IMR-90 (cell line): ENCODE data around the gene NUDT1. TPM values are rescaled to one million over a fixed set of nuclear protein-coding genes. Genes with fewer than 3 reads are reported as not detected.

Source experiments
- ATAC-seq: fragments of 200-7000 bp; cut with Tn5 transposase; 2 replicates; pipeline ENCODE4 v1.9.1; 2020; ENCODE audit warnings: low read depth, mild to moderate bottlenecking, moderate library complexity
- BruUV-seq: library from RNA; stranded (reverse); fragments of 400-500 nt; replicated peaks from 2 replicates; lab custom pipeline; 2021; lab: Mats Ljungman, UMichigan
- CTCF ChIA-PET: fragments of 300-600 bp; formaldehyde crosslinking; extraction: SDS; loops from one replicate; lab custom pipeline; 2021; ENCODE audit warnings: antibody characterized with exemption; lab: Yijun Ruan, JAX
- POLR2A ChIA-PET: fragments of 300-600 bp; sonication (Branson Sonifier 250); formaldehyde crosslinking; loops from one replicate; lab custom pipeline; 2022; ENCODE audit warnings: antibody characterized with exemption; ENCODE audit not compliant: unreplicated experiment; lab: Charles Lee
- DNase-seq: peaks from one replicate; pipeline ENCODE4 v3.0.0; 2013
- H2AFZ ChIP-seq: replicated peaks from 2 replicates; pipeline ENCODE3; 2013; ENCODE audit warnings: low read length, mild to moderate bottlenecking; ENCODE audit not compliant: poor library complexity
- H2AK5ac ChIP-seq: 2 replicates; pipeline ENCODE4 v1.6.1; 2013; ENCODE audit warnings: low read depth, low read length, inconsistent platforms
- H2AK9ac ChIP-seq: replicated peaks from 2 replicates; pipeline ENCODE3; 2013; ENCODE audit warnings: mild to moderate bottlenecking, low read depth, low read length, moderate library complexity; ENCODE audit not compliant: poor library complexity
- H2BK120ac ChIP-seq: 2 replicates; pipeline ENCODE4 v1.6.1; 2013; ENCODE audit warnings: low read depth, low read length, inconsistent platforms
- H2BK15ac ChIP-seq: 3 replicates; pipeline ENCODE4 v1.6.1; 2013; ENCODE audit warnings: low read depth, low read length, inconsistent platforms
- H2BK20ac ChIP-seq: 2 replicates; pipeline ENCODE4 v1.6.1; 2013; ENCODE audit warnings: low read depth, mild to moderate bottlenecking, inconsistent platforms, low read length, moderate library complexity
- H2BK5ac ChIP-seq: 2 replicates; pipeline ENCODE4 v1.6.1; 2013; ENCODE audit warnings: mild to moderate bottlenecking, low read depth, low read length, inconsistent platforms; ENCODE audit not compliant: poor library complexity, severe bottlenecking
- H3K14ac ChIP-seq: replicated peaks from 2 replicates; pipeline ENCODE4 v1.6.1; 2013; ENCODE audit warnings: low read depth, low read length, inconsistent platforms
- H3K18ac ChIP-seq: 2 replicates; pipeline ENCODE4 v1.6.1; 2013; ENCODE audit warnings: low read depth, low read length, control low read depth
- H3K23ac ChIP-seq: 2 replicates; pipeline ENCODE4 v1.6.1; 2013; ENCODE audit warnings: low read depth, low read length, inconsistent platforms
- H3K27ac ChIP-seq: 2 replicates; pipeline ENCODE4 v1.5.1; 2013; ENCODE audit warnings: mild to moderate bottlenecking, control low read depth, low read length; ENCODE audit not compliant: insufficient read depth
- H3K27me3 ChIP-seq: 2 replicates; pipeline ENCODE4 v1.6.1; 2013; ENCODE audit warnings: low read length; ENCODE audit not compliant: control insufficient read depth, insufficient read depth
- H3K36me3 ChIP-seq: 2 replicates; pipeline ENCODE4 v1.6.1; 2013; ENCODE audit warnings: low read length, mixed read lengths; ENCODE audit not compliant: control insufficient read depth, insufficient read depth
- H3K4ac ChIP-seq: 2 replicates; pipeline ENCODE4 v1.6.1; 2013; ENCODE audit warnings: low read depth, low read length, inconsistent platforms
- H3K4me1 ChIP-seq: 2 replicates; pipeline ENCODE4 v1.6.1; 2013; ENCODE audit warnings: low read length, mixed read lengths; ENCODE audit not compliant: control insufficient read depth, insufficient read depth
- H3K4me2 ChIP-seq: 2 replicates; pipeline ENCODE4 v1.6.1; 2013; ENCODE audit warnings: low read depth, mild to moderate bottlenecking, control low read depth, low read length, moderate library complexity
- H3K4me3 ChIP-seq: 2 replicates; pipeline ENCODE4 v1.5.1; 2013; ENCODE audit warnings: low read depth, mild to moderate bottlenecking, control low read depth, low read length, moderate library complexity; ENCODE audit not compliant: insufficient read depth
- H3K56ac ChIP-seq: 2 replicates; pipeline ENCODE4 v1.6.1; 2013; ENCODE audit warnings: low read length, inconsistent platforms; ENCODE audit not compliant: insufficient read depth; ENCODE audit errors: extremely low read depth
- H3K79me1 ChIP-seq, 2 experiments: 2 replicates each; pipeline ENCODE4 v1.6.1; 2013; ENCODE audit warnings: low read length in 2 of 2, inconsistent platforms in 1 of 2, low read depth in 1 of 2
- H3K9ac ChIP-seq: 2 replicates; pipeline ENCODE4 v1.6.1; 2013; ENCODE audit warnings: low read depth, low read length, control low read depth
- H3K9me1 ChIP-seq: 2 replicates; pipeline ENCODE4 v1.6.1; 2013; ENCODE audit warnings: low read length, inconsistent platforms; ENCODE audit not compliant: insufficient read depth
- H3K9me3 ChIP-seq: 2 replicates; pipeline ENCODE4 v1.6.1; 2013; ENCODE audit warnings: low read length; ENCODE audit not compliant: control insufficient read depth, insufficient read depth
- H4K20me1 ChIP-seq: 2 replicates; pipeline ENCODE4 v1.6.1; 2013; ENCODE audit warnings: low read length, inconsistent platforms; ENCODE audit not compliant: insufficient read depth
- H4K5ac ChIP-seq: 2 replicates; pipeline ENCODE4 v1.6.1; 2013; ENCODE audit warnings: mild to moderate bottlenecking, low read depth, low read length, control low read depth
- H4K8ac ChIP-seq, 2 experiments: 2 replicates each; pipeline ENCODE4 v1.6.1; 2013; ENCODE audit warnings: low read depth in 2 of 2, low read length in 2 of 2, control low read depth in 1 of 2, inconsistent platforms in 1 of 2
- H4K91ac ChIP-seq: 2 replicates; pipeline ENCODE4 v1.6.1; 2013; ENCODE audit warnings: low read depth, low read length, inconsistent platforms; ENCODE audit not compliant: insufficient read depth
- BHLHE40 ChIP-seq: fragments of 150-350 bp; IDR thresholded peaks from 2 replicates; pipeline ENCODE4 v1.6.1; 2016; ENCODE audit warnings: mild to moderate bottlenecking, low read depth, low read length
- CEBPB ChIP-seq: IDR thresholded peaks from 2 replicates; pipeline ENCODE4 v1.6.1; 2012; ENCODE audit warnings: low read depth, low read length, improper control_type of control experiment
- CHD1 ChIP-seq: IDR thresholded peaks from 2 replicates; pipeline ENCODE4 v1.6.1; 2012; ENCODE audit warnings: low read depth, low read length, improper control_type of control experiment
- CTCF ChIP-seq: conservative IDR thresholded peaks from 2 replicates; pipeline ENCODE4 v1.5.1; 2012; ENCODE audit warnings: mild to moderate bottlenecking, low read depth, low read length, improper control_type of control experiment
- ELK1 ChIP-seq: fragments of 150-350 bp; IDR thresholded peaks from 2 replicates; pipeline ENCODE4 v1.6.1; 2016; ENCODE audit warnings: low read depth, mild to moderate bottlenecking, low read length, moderate library complexity, borderline replicate concordance
- FOS ChIP-seq: fragments of 150-350 bp; IDR thresholded peaks from 2 replicates; pipeline ENCODE4 v1.6.1; 2016; ENCODE audit warnings: low read depth, low read length
- MAFK ChIP-seq: IDR thresholded peaks from 2 replicates; pipeline ENCODE4 v1.6.1; 2012; ENCODE audit warnings: low read depth, low read length, improper control_type of control experiment
- MAZ ChIP-seq: IDR thresholded peaks from 2 replicates; pipeline ENCODE4 v1.6.1; 2012; ENCODE audit warnings: low read depth, mild to moderate bottlenecking, low read length, improper control_type of control experiment, moderate library complexity, borderline replicate concordance
- MXI1 ChIP-seq: IDR thresholded peaks from 2 replicates; pipeline ENCODE4 v1.6.1; 2012; ENCODE audit warnings: low read depth, mild to moderate bottlenecking, low read length, moderate library complexity, borderline replicate concordance
- POLR2A ChIP-seq: IDR thresholded peaks from 2 replicates; pipeline ENCODE4 v1.6.1; 2012; ENCODE audit warnings: mild to moderate bottlenecking, low read depth, low read length
- RAD21 ChIP-seq: IDR thresholded peaks from 2 replicates; pipeline ENCODE4 v1.6.1; 2012; ENCODE audit warnings: low read length, improper control_type of control experiment
- RCOR1 ChIP-seq: IDR thresholded peaks from 2 replicates; pipeline ENCODE4 v1.6.1; 2012; ENCODE audit warnings: mild to moderate bottlenecking, low read length, improper control_type of control experiment; ENCODE audit not compliant: insufficient replicate concordance
- RFX5 ChIP-seq: IDR thresholded peaks from 2 replicates; pipeline ENCODE4 v1.8.0; 2012; ENCODE audit warnings: low read depth, mild to moderate bottlenecking, low read length, moderate library complexity
- SMC3 ChIP-seq: fragments of 150-350 bp; IDR thresholded peaks from 2 replicates; pipeline ENCODE4 v1.6.1; 2016; ENCODE audit warnings: low read depth, mild to moderate bottlenecking, antibody characterized with exemption, low read length, moderate library complexity
- USF2 ChIP-seq: fragments of 150-350 bp; IDR thresholded peaks from 2 replicates; pipeline ENCODE4 v1.6.1; 2017; ENCODE audit warnings: mild to moderate bottlenecking, antibody characterized with exemption, low read length, low read depth
- WGBS, 2 experiments: methylation state at CpG; one replicate each; pipeline versions ENCODE4 v1.1.5 to v1.1.7; 2013; ENCODE audit warnings: missing lambda C conversion rate in 2 of 2; ENCODE audit not compliant: insufficient read length in 1 of 2; ENCODE audit errors: extremely low coverage in 2 of 2; 5-methylcytosine and 5-hydroxymethylcytosine counted together
- dilution Hi-C: fragments of 300-500 bp; cut with HindIII; formaldehyde crosslinking; loops from one replicate; pipeline ENCODE4 v1.14.3; 2018; ENCODE audit warnings: low sequenced_read_pairs; ENCODE audit not compliant: unreplicated experiment
- in situ Hi-C: fragments of 300-500 bp; cut with MboI; formaldehyde crosslinking; loops from 3 replicates; pipeline ENCODE4 v1.14.3; 2019; ENCODE audit warnings: low sequenced_read_pairs, inconsistent platforms, mixed read lengths
- intact Hi-C: fragments of 100-400 bp; cut with micrococcal nuclease; formaldehyde crosslinking; loops from 2 replicates; pipeline ENCODE4 v1.10.0; 2022
- polyA plus RNA-seq, 3 experiments: library from polyadenylated mRNA; depleted of rRNA; stranded (reverse); fragments of >200 nt; gene quantifications; 2 replicates each; pipeline ENCODE4 v1.2.3, GENCODE V29; 2012; ENCODE audit warnings: low replicate concordance in 1 of 3
- total RNA-seq: library from RNA; depleted of rRNA; stranded (reverse); fragments of >200 nt; gene quantifications from 2 replicates; pipeline ENCODE4 v1.2.3, GENCODE V29; 2012

Gene NUDT1
- total and polyA plus RNA-seq, 2 of the 4 experiments (the other 2 are of a cell fraction): 33.4 to 49.1 TPM

GRCh38 chr7:2193575-2194305 lies 48.3 kb upstream of the NUDT1 start:
- H2BK5ac ChIP-seq: no peak overlapping the region
- ATAC-seq: no peak
- no peak overlapping the region for H3K4me3 ChIP-seq
- H2AFZ ChIP-seq: no peak overlapping the region
- no peak overlapping the region for H3K4me2 ChIP-seq
- ChIA-PET POLR2A (no interaction called here), CTCF (no interaction called here)
- H3K9ac ChIP-seq: no peak overlapping the region
- H3K27me3 ChIP-seq: no peaks in the 10 kb centered on the region
- H2BK20ac ChIP-seq: no peak overlapping the region
- H3K56ac ChIP-seq: no peak overlapping the region
- no peak overlapping the region for H3K27ac ChIP-seq
- H2AK9ac ChIP-seq: no peak overlapping the region
- H3K4me1 ChIP-seq: no peaks in the 10 kb centered on the region
- TF ChIP-seq MAFK (no peak), BHLHE40 (no peak), USF2 (no peak), POLR2A (no peak), MAZ (no peak), ELK1 (no peak), CEBPB (no peak), CHD1 (no peak), SMC3 (no peak), RAD21 (no peak), MXI1 (no peak), RCOR1 (no peak), CTCF (no peak), RFX5 (no peak), FOS (no peak)
- WGBS, 2 experiments: 83% methylated on average over 5 of the region's 19 CpGs; no CpG with 5 or more reads in 1 of the 2 experiments
- no peak overlapping the region for H4K5ac ChIP-seq
- in situ Hi-C loops (no loop called here), intact Hi-C loops (no loop called here), dilution Hi-C loops (no loop called here)
- no peak overlapping the region for H3K14ac ChIP-seq
- H2BK15ac ChIP-seq: no peak overlapping the region
- DNase-seq: no peak
- no peaks in the 10 kb centered on the region for H3K9me1 ChIP-seq
- H2BK120ac ChIP-seq: no peak overlapping the region
- no TSS peak for BruUV-seq
- peaks cover 15 to 32% of the 10 kb centered on the region in 2 experiments; a peak in 3 of 4 replicates for H3K79me1 ChIP-seq
- peaks cover 16% of the 10 kb centered on the region for H3K36me3 ChIP-seq
- no peaks in the 10 kb centered on the region for H4K20me1 ChIP-seq
- H3K9me3 ChIP-seq: no peaks in the 10 kb centered on the region; the same call in 1 of the 2 replicates
- H3K4ac ChIP-seq: no peak overlapping the region
- H4K8ac ChIP-seq: no peak overlapping the region
- H4K91ac ChIP-seq: no peak overlapping the region
- no peak overlapping the region for H3K23ac ChIP-seq
- H3K18ac ChIP-seq: no peak overlapping the region
- H2AK5ac ChIP-seq: no peak overlapping the region
